Osteoblast (primary cell): ENCODE measurements around the gene ENTPD2. TPM values are rescaled to one million over a fixed set of nuclear protein-coding genes. Genes with fewer than 3 reads are reported as not detected.

Source experiments
- DNase-seq: peaks from one replicate; pipeline ENCODE4 v3.0.0; 2011; ENCODE audit warnings: low spot score, mixed read lengths; ENCODE audit not compliant: insufficient read length; ENCODE audit errors: missing footprints
- H2AFZ ChIP-seq: 2 replicates; pipeline ENCODE4 v1.6.0; 2011; ENCODE audit warnings: mild to moderate bottlenecking, low read length
- H3K27ac ChIP-seq: 2 replicates; pipeline ENCODE4 v1.5.1; 2011; ENCODE audit warnings: mild to moderate bottlenecking, low read depth, low read length, moderate library complexity
- H3K27me3 ChIP-seq: 2 replicates; pipeline ENCODE4 v1.6.0; 2012; ENCODE audit warnings: mild to moderate bottlenecking, control low read depth, inconsistent platforms, low read length, moderate library complexity; ENCODE audit not compliant: insufficient read depth
- H3K36me3 ChIP-seq: 2 replicates; pipeline ENCODE4 v1.5.1; 2011; ENCODE audit warnings: mild to moderate bottlenecking, low read length, control low read depth, moderate library complexity; ENCODE audit not compliant: insufficient read depth
- H3K4me1 ChIP-seq: 2 replicates; pipeline ENCODE4 v1.5.1; 2011; ENCODE audit warnings: mild to moderate bottlenecking, low read length, control low read depth, moderate library complexity; ENCODE audit not compliant: insufficient read depth
- H3K4me2 ChIP-seq: 2 replicates; pipeline ENCODE4 v1.6.0; 2011; ENCODE audit warnings: mild to moderate bottlenecking, low read length; ENCODE audit not compliant: insufficient read depth
- H3K4me3 ChIP-seq: fragments of 200-600 bp; sonication (generic); 3 replicates; pipeline ENCODE4 v1.5.1; 2012; ENCODE audit warnings: mild to moderate bottlenecking, low read length, inconsistent platforms; ENCODE audit not compliant: insufficient read depth
- H3K79me2 ChIP-seq: 2 replicates; pipeline ENCODE4 v1.6.0; 2012; ENCODE audit warnings: mild to moderate bottlenecking, low read length, control low read depth, inconsistent platforms; ENCODE audit not compliant: insufficient read depth
- H3K9me3 ChIP-seq: 2 replicates; pipeline ENCODE4 v1.5.1; 2011; ENCODE audit warnings: low read depth, low read length, control low read depth
- H4K20me1 ChIP-seq: 2 replicates; pipeline ENCODE4 v1.6.0; 2012; ENCODE audit warnings: mild to moderate bottlenecking, low read length, control low read depth; ENCODE audit not compliant: insufficient read depth
- CTCF ChIP-seq: IDR thresholded peaks from 2 replicates; pipeline ENCODE4 v1.5.1; 2011; ENCODE audit warnings: mild to moderate bottlenecking, low read depth, low read length, moderate library complexity; ENCODE audit errors: extremely low read depth
- total RNA-seq: library from RNA; depleted of rRNA; stranded (reverse); fragments of >200 nt; gene quantifications from 2 replicates; pipeline ENCODE4 v1.2.3, GENCODE V29; 2012

Gene ENTPD2
- total RNA-seq, 1 donor = not detected

GRCh38 chr9:137019891-137020683 lies 33.8 kb downstream of the ENTPD2 start:
- Histone ChIP-seq H3K4me1 (no peaks in the 10 kb centered on the region), H3K36me3 (no peaks in the 10 kb centered on the region), H3K27ac (no peak overlapping the region), H4K20me1 (peaks cover 6% of the 10 kb centered on the region), H3K9me3 (no peaks in the 10 kb centered on the region), H3K4me2 (no peak overlapping the region), H3K4me3 (no peak overlapping the region), H3K79me2 (no peaks in the 10 kb centered on the region), H2AFZ (no peak overlapping the region), H3K27me3 (no peaks in the 10 kb centered on the region)
- TF ChIP-seq CTCF = no peak
- DNase-seq = no peak

- H3K9me3 ChIP-seq = no peaks in the 10 kb centered on the region
- H2AFZ ChIP-seq = no peak overlapping the region
- TF ChIP-seq CTCF = no peak
- no peak overlapping the region for H3K27ac ChIP-seq
- no peak overlapping the region for H3K4me2 ChIP-seq
- peaks cover 6% of the 10 kb centered on the region for H4K20me1 ChIP-seq
- no peak overlapping the region for H3K4me3 ChIP-seq
- no peaks in the 10 kb centered on the region for H3K4me1 ChIP-seq
- DNase-seq = no peak
- H3K79me2 ChIP-seq = no peaks in the 10 kb centered on the region
- no peaks in the 10 kb centered on the region for H3K36me3 ChIP-seq
- H3K27me3 ChIP-seq = no peaks in the 10 kb centered on the region
Measured at GRCh38 chr9:137018761-137019559, 34.9 kb downstream of the ENTPD2 start.

GRCh38 chr9:137017791-137018497 lies 35.9 kb downstream of the ENTPD2 start:
- peaks cover 6% of the 10 kb centered on the region for H4K20me1 ChIP-seq
- no peaks in the 10 kb centered on the region for H3K27me3 ChIP-seq
- H3K9me3 ChIP-seq = no peaks in the 10 kb centered on the region
- H3K4me1 ChIP-seq = no peaks in the 10 kb centered on the region
- H2AFZ ChIP-seq = no peak overlapping the region
- no peaks in the 10 kb centered on the region for H3K36me3 ChIP-seq
- DNase-seq = no peak
- no peak overlapping the region for H3K4me3 ChIP-seq
- no peak overlapping the region for H3K4me2 ChIP-seq
- no peaks in the 10 kb centered on the region for H3K79me2 ChIP-seq
- TF ChIP-seq CTCF = no peak
- no peak overlapping the region for H3K27ac ChIP-seq
